Karpas-422 (cell line): ENCODE results near the gene PPCDC. TPM values are rescaled to one million over a fixed set of nuclear protein-coding genes. Genes with fewer than 3 reads are reported as not detected.

Source experiments
- DNase-seq: peaks from one replicate; pipeline ENCODE4 v3.0.0-alpha.2; 2015
- H2AFZ ChIP-seq: fragments of 200-600 bp; sonication (generic); 2 replicates; pipeline ENCODE4 v1.6.1; 2014; ENCODE audit warnings: antibody characterized with exemption, low read length, mixed read lengths
- H3K27ac ChIP-seq: fragments of 200-600 bp; sonication (generic); 2 replicates; pipeline ENCODE4 v1.5.1; 2014; ENCODE audit warnings: mild to moderate bottlenecking, low read length, moderate library complexity
- H3K27me3 ChIP-seq: fragments of 200-600 bp; sonication (generic); 2 replicates; pipeline ENCODE4 v1.6.1; 2014; ENCODE audit warnings: low read length, mixed read lengths
- H3K36me3 ChIP-seq: fragments of 200-600 bp; sonication (generic); 2 replicates; pipeline ENCODE4 v1.6.1; 2014; ENCODE audit warnings: low read length, mixed read lengths; ENCODE audit not compliant: insufficient read depth
- H3K4me1 ChIP-seq: fragments of 200-600 bp; sonication (generic); 2 replicates; pipeline ENCODE4 v1.6.1; 2014; ENCODE audit warnings: mild to moderate bottlenecking, low read length, mixed read lengths
- H3K4me2 ChIP-seq: fragments of 200-600 bp; sonication (generic); 2 replicates; pipeline ENCODE4 v1.6.1; 2014; ENCODE audit warnings: low read length, low read depth, mild to moderate bottlenecking; ENCODE audit not compliant: poor library complexity, severe bottlenecking
- H3K4me3 ChIP-seq: fragments of 200-600 bp; sonication (generic); 2 replicates; pipeline ENCODE4 v1.5.1; 2014; ENCODE audit warnings: mild to moderate bottlenecking, antibody characterized with exemption, low read length, mixed read lengths
- H3K79me2 ChIP-seq: fragments of 200-600 bp; sonication (generic); 2 replicates; pipeline ENCODE4 v1.6.1; 2014; ENCODE audit warnings: mild to moderate bottlenecking, low read length, mixed read lengths
- H3K9ac ChIP-seq: fragments of 200-600 bp; sonication (generic); 2 replicates; pipeline ENCODE4 v1.6.0; 2014; ENCODE audit warnings: low read length
- H3K9me2 ChIP-seq: fragments of 200-600 bp; sonication (generic), shearing (Covaris generic); replicated peaks from 2 replicates; pipeline ENCODE4 v1.6.0; 2014; ENCODE audit warnings: mild to moderate bottlenecking, low read length, moderate library complexity; ENCODE audit not compliant: insufficient read depth
- H3K9me3 ChIP-seq: fragments of 300-700, 200-600 bp; sonication (generic); 2 replicates; pipeline ENCODE4 v1.6.1; 2014; ENCODE audit warnings: low read length, mixed read lengths
- H4K20me1 ChIP-seq: fragments of 200-600 bp; sonication (generic); 2 replicates; pipeline ENCODE4 v1.6.1; 2014; ENCODE audit warnings: mild to moderate bottlenecking, antibody characterized with exemption, low read length, low read depth; ENCODE audit not compliant: insufficient read depth
- total RNA-seq: library from RNA; depleted of rRNA; stranded (reverse); fragments of >200 nt; shearing (Covaris generic); gene quantifications from 2 replicates; pipeline ENCODE4 v1.2.3, GENCODE V29; 2014; ENCODE audit warnings: low replicate concordance

PPCDC gene
- total RNA-seq, 1 experiment from 2014 or later = 19.3 TPM

DNA sequence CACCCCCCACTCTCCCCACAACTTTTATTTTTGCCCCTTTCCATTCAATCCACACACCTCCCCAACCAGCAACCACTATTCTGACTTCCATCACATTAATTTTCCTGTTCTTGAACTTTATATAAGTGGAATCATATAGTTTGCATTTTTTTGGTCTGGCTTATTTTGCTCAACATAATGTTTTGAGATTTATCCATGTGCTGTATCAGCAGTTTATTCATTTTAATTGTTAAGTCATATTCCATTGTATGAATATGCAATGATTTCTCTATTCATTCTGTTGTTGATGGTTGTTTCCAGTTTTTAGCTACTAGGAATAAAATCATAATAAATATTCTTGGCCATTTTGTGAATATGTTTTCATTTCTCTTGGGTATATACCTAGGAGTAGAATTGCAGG, 33.9 kb upstream of the PPCDC start:
- H3K9me2 ChIP-seq = no peaks in the 10 kb centered on the region
- H3K4me2 ChIP-seq = no peak overlapping the region
- H3K79me2 ChIP-seq = no peaks in the 10 kb centered on the region
- H3K4me3 ChIP-seq = no peak overlapping the region
- no peak for DNase-seq
- H3K9ac ChIP-seq = no peak overlapping the region
- no peak overlapping the region for H2AFZ ChIP-seq
- H3K36me3 ChIP-seq = no peaks in the 10 kb centered on the region
- peaks cover 29% of the 10 kb centered on the region for H3K4me1 ChIP-seq
- no peak overlapping the region for H3K27ac ChIP-seq
- no peaks in the 10 kb centered on the region for H3K9me3 ChIP-seq
- H3K27me3 ChIP-seq = no peaks in the 10 kb centered on the region
- H4K20me1 ChIP-seq = no peaks in the 10 kb centered on the region

- no peak overlapping the region for H2AFZ ChIP-seq
- H3K4me3 ChIP-seq = no peak overlapping the region
- H3K27me3 ChIP-seq = no peaks in the 10 kb centered on the region
- peaks cover 52% of the 10 kb centered on the region for H3K4me1 ChIP-seq
- H3K9ac ChIP-seq = no peak overlapping the region
- H3K36me3 ChIP-seq = no peaks in the 10 kb centered on the region
- H3K4me2 ChIP-seq = no peak overlapping the region
- no peaks in the 10 kb centered on the region for H3K9me3 ChIP-seq
- peaks cover 7% of the 10 kb centered on the region; the same call in 1 of the 2 replicates for H4K20me1 ChIP-seq
- H3K27ac ChIP-seq = no peak overlapping the region
- no peaks in the 10 kb centered on the region for H3K9me2 ChIP-seq
- peaks cover 16% of the 10 kb centered on the region for H3K79me2 ChIP-seq
- no peak for DNase-seq
These were observed 30.8 kb upstream of the PPCDC start for GRCh38 chr15:74992619-74993018.

GRCh38 chr15:74994236-74994635, 29.2 kb upstream of the PPCDC start:
- Histone ChIP-seq H3K9ac (no peak overlapping the region), H3K27me3 (no peaks in the 10 kb centered on the region)

DNA sequence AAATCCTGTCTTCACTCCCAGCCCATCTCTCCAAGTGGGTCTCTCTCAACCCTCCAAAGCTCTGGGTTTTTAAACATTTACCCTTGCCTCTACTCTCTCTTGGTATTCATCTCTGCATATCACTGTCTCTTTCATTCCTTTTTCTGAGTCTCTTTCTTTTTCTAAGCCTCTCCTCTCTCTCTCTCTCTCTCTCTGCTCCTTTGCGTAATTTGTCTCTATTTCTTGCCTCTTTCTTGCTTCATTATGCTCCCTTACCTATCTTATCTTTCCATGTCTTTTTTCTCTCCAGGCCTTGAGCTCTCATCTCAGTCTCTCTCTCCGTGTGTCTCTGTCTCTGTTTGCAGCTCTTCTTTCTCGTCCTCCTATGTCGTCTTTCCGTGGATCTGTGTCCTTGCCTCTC, 28.7 kb upstream of the PPCDC start:
- Histone ChIP-seq H3K27ac (no peak overlapping the region), H3K79me2 (peaks cover 20% of the 10 kb centered on the region), H3K4me3 (peak overlapping the region; percentile 42; the same call in 1 of the 2 replicates), H3K27me3 (no peaks in the 10 kb centered on the region), H3K4me1 (peaks cover 44% of the 10 kb centered on the region), H2AFZ (no peak overlapping the region), H4K20me1 (peaks cover 8% of the 10 kb centered on the region; the same call in 1 of the 2 replicates), H3K9me2 (no peaks in the 10 kb centered on the region), H3K4me2 (peak overlapping the region; percentile 52), H3K36me3 (no peaks in the 10 kb centered on the region), H3K9me3 (no peaks in the 10 kb centered on the region), H3K9ac (no peak overlapping the region)
- DNase-seq = no peak

More at GRCh38 chr15:74994236-74994635, 29.2 kb upstream of the PPCDC start:
- H3K27ac ChIP-seq = no peak overlapping the region
- H3K79me2 ChIP-seq = peaks cover 20% of the 10 kb centered on the region
- peaks cover 8% of the 10 kb centered on the region; the same call in 1 of the 2 replicates for H4K20me1 ChIP-seq
- H3K36me3 ChIP-seq = no peaks in the 10 kb centered on the region
- DNase-seq = no peak
- no peak overlapping the region for H2AFZ ChIP-seq
- H3K4me3 ChIP-seq = no peak overlapping the region
- H3K9me3 ChIP-seq = no peaks in the 10 kb centered on the region
- H3K4me1 ChIP-seq = peaks cover 47% of the 10 kb centered on the region
- H3K4me2 ChIP-seq = no peak overlapping the region
- H3K9me2 ChIP-seq = no peaks in the 10 kb centered on the region

DNA sequence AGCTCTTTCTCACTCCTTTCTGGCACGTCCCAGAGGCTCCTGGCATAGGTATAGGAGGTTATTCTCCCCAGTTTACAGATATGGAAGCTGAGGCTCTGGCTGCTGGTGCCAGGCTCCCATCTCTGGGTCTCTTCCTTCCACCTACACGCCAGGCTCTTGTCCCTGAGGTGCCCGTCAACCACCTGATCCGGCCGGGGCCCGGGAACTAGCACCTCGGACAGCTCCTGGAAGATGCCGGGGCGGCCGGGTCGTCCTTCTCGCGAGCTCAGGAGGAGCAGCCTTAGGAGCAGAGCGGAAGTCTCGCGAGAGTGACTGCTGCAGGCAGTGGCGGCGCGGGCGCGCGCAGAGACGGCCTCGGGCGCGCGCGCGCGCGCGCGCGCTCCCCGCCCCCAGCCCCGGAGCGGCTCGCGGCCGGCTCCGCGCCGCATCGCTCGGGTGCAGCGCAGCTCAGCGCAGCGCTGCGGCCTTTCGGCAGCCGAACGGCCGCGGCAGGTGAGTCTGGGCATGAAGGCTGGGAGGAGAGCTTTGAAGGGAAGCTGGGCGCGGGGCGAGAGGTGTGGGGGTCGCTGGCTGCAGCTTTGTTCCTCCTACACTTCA, 28.1 kb upstream of the PPCDC start, which contains the start of gene SCAMP5:
Gene SCAMP5, plus strand, starts transcription at position 382 of the 597 bp plus-strand sequence. CDS start 16,277 bp downstream, outside the sequence.
- H3K27me3 ChIP-seq = no peaks in the 10 kb centered on the region
- DNase-seq = peak; percentile 98
- peak within 1 kb of the TSS; percentile 54; the same call in 1 of the 2 replicates for H2AFZ ChIP-seq
- H4K20me1 ChIP-seq = peaks cover 8% of the 10 kb centered on the region; the same call in 1 of the 2 replicates
- no peaks in the 10 kb centered on the region for H3K36me3 ChIP-seq
- H3K79me2 ChIP-seq = peaks cover 20% of the 10 kb centered on the region
- peak within 1 kb of the TSS; percentile 75 for H3K27ac ChIP-seq
- no peaks in the 10 kb centered on the region for H3K9me3 ChIP-seq
- H3K4me1 ChIP-seq = peaks cover 38% of the 10 kb centered on the region
- H3K4me2 ChIP-seq = peak within 1 kb of the TSS; percentile 82
- no peaks in the 10 kb centered on the region for H3K9me2 ChIP-seq
- peak within 1 kb of the TSS; percentile 87 for H3K4me3 ChIP-seq
- H3K9ac ChIP-seq = peak within 1 kb of the TSS; percentile 94

- Histone ChIP-seq H3K79me2 (peaks cover 20% of the 10 kb centered on the region), H3K9me3 (no peaks in the 10 kb centered on the region), H4K20me1 (peaks cover 8% of the 10 kb centered on the region; the same call in 1 of the 2 replicates), H3K4me3 (peak overlapping the region; percentile 87), H3K27me3 (no peaks in the 10 kb centered on the region), H3K9me2 (no peaks in the 10 kb centered on the region), H3K4me1 (peaks cover 30% of the 10 kb centered on the region), H3K36me3 (no peaks in the 10 kb centered on the region), H3K27ac (peak overlapping the region; percentile 75), H3K9ac (peak overlapping the region; percentile 94), H2AFZ (peak overlapping the region; percentile 54; the same call in 1 of the 2 replicates), H3K4me2 (peak overlapping the region; percentile 82)
- peak; percentile 65 for DNase-seq
These were observed 27.3 kb upstream of the PPCDC start for GRCh38 chr15:74995779-74996765.

GRCh38 chr15:74997141-74997540, 26.2 kb upstream of the PPCDC start:
- H2AFZ ChIP-seq = no peak overlapping the region
- H3K9ac ChIP-seq = peak overlapping the region; percentile 94; the same call in 1 of the 2 replicates
- peak overlapping the region; percentile 82 for H3K4me2 ChIP-seq
- no peaks in the 10 kb centered on the region for H3K27me3 ChIP-seq
- peak overlapping the region; percentile 75 for H3K27ac ChIP-seq
- H3K36me3 ChIP-seq = no peaks in the 10 kb centered on the region
- H3K9me3 ChIP-seq = no peaks in the 10 kb centered on the region
- H4K20me1 ChIP-seq = peaks cover 8% of the 10 kb centered on the region; the same call in 1 of the 2 replicates
- peak overlapping the region; percentile 87; the same call in 1 of the 2 replicates for H3K4me3 ChIP-seq
- no peak for DNase-seq
- peaks cover 26% of the 10 kb centered on the region for H3K4me1 ChIP-seq
- H3K79me2 ChIP-seq = peaks cover 20% of the 10 kb centered on the region
- H3K9me2 ChIP-seq = no peaks in the 10 kb centered on the region

GRCh38 chr15:74997543-74997942, 25.8 kb upstream of the PPCDC start:
- no peaks in the 10 kb centered on the region for H3K27me3 ChIP-seq
- DNase-seq = no peak
- H3K9me3 ChIP-seq = no peaks in the 10 kb centered on the region
- H3K9ac ChIP-seq = no peak overlapping the region
- H3K4me1 ChIP-seq = peaks cover 26% of the 10 kb centered on the region
- H2AFZ ChIP-seq = no peak overlapping the region
- no peak overlapping the region for H3K4me2 ChIP-seq
- H3K79me2 ChIP-seq = peaks cover 20% of the 10 kb centered on the region
- H3K9me2 ChIP-seq = no peaks in the 10 kb centered on the region
- H3K27ac ChIP-seq = peak overlapping the region; percentile 75; the same call in 1 of the 2 replicates
- H3K4me3 ChIP-seq = no peak overlapping the region
- no peaks in the 10 kb centered on the region for H3K36me3 ChIP-seq
- peaks cover 8% of the 10 kb centered on the region; the same call in 1 of the 2 replicates for H4K20me1 ChIP-seq
